H1 (cell line): ENCODE data around the gene UBN2. TPM values are rescaled to one million over a fixed set of nuclear protein-coding genes. Genes with fewer than 3 reads are reported as not detected.

Experiments
- CTCF ChIA-PET: fragments of 300-600 bp; sonication (Branson Sonifier 250); formaldehyde crosslinking; loops from one replicate; lab custom pipeline; 2021; ENCODE audit not compliant: partially characterized antibody; lab: Charles Lee
- POLR2A ChIA-PET: fragments of 300-600 bp; sonication (Branson Sonifier 250); formaldehyde crosslinking; loops from one replicate; lab custom pipeline; 2021; ENCODE audit warnings: inconsistent platforms; ENCODE audit not compliant: partially characterized antibody; lab: Charles Lee
- DNase-seq, 2 experiments: peaks; one replicate each; pipeline versions ENCODE4 v3.0.0 to v3.0.0-alpha.2; 2010 to 2022; ENCODE audit warnings: low spot score in 2 of 2, low read depth in 1 of 2, mixed read lengths in 1 of 2
- FAIRE-seq: peaks from 2 replicates; lab custom pipeline; 2011; peaks lifted over from hg19 to GRCh38; lab: Jason Lieb, UNC
- H2AFZ ChIP-seq: 2 replicates; pipeline ENCODE4 v1.8.1; 2012; ENCODE audit warnings: low read length, inconsistent platforms
- H2AK5ac ChIP-seq: 2 replicates; pipeline ENCODE4 v1.6.1; 2013; ENCODE audit warnings: low read depth, low read length
- H2BK120ac ChIP-seq: replicated peaks from 2 replicates; pipeline ENCODE3; 2013; ENCODE audit warnings: low read depth, low read length, inconsistent platforms
- H2BK12ac ChIP-seq: 2 replicates; pipeline ENCODE4 v1.6.1; 2013; ENCODE audit warnings: low read depth, low read length
- H2BK15ac ChIP-seq: 2 replicates; pipeline ENCODE4 v1.6.1; 2013; ENCODE audit warnings: low read length
- H2BK20ac ChIP-seq: 2 replicates; pipeline ENCODE4 v1.6.1; 2013; ENCODE audit warnings: low read length
- H2BK5ac ChIP-seq: 2 replicates; pipeline ENCODE4 v1.6.1; 2013; ENCODE audit warnings: low read depth, low read length
- H3K14ac ChIP-seq: 2 replicates; pipeline ENCODE4 v1.6.1; 2013; ENCODE audit warnings: inconsistent platforms; ENCODE audit not compliant: insufficient read length
- H3K18ac ChIP-seq: 2 replicates; pipeline ENCODE4 v1.6.1; 2013; ENCODE audit warnings: low read length; ENCODE audit errors: extremely low read depth
- H3K23ac ChIP-seq: 2 replicates; pipeline ENCODE4 v1.6.1; 2013; ENCODE audit warnings: inconsistent platforms; ENCODE audit not compliant: insufficient read length
- H3K23me2 ChIP-seq: 2 replicates; pipeline ENCODE4 v1.6.1; 2013; ENCODE audit warnings: low read depth, low read length
- H3K27ac ChIP-seq: 2 replicates; pipeline ENCODE4 v1.6.1; 2011; ENCODE audit warnings: low read depth, low read length, inconsistent platforms
- H3K27me3 ChIP-seq, 4 experiments: replicated peaks in 1 of 4; 1 replicate in 1 of 4; 2 replicates in 3 of 4; pipeline versions ENCODE4 v1.6.1 to v1.8.1; 2011 to 2013; ENCODE audit warnings: low read length in 3 of 4, mild to moderate bottlenecking in 3 of 4, inconsistent platforms in 2 of 4, mixed read lengths in 2 of 4, moderate library complexity in 1 of 4; ENCODE audit not compliant: control insufficient read depth in 3 of 4, insufficient read depth in 3 of 4; ENCODE audit errors: extremely low read depth in 1 of 4
- H3K36me3 ChIP-seq, 4 experiments: 2 replicates each; pipeline versions ENCODE4 v1.6.1 to v1.8.1; 2011 to 2013; ENCODE audit warnings: mild to moderate bottlenecking in 4 of 4, low read length in 3 of 4, moderate library complexity in 2 of 4, control low read depth in 1 of 4, inconsistent platforms in 1 of 4; ENCODE audit not compliant: insufficient read depth in 4 of 4, control insufficient read depth in 2 of 4
- H3K4ac ChIP-seq: replicated peaks from 2 replicates; pipeline ENCODE3; 2013; ENCODE audit warnings: low read length, low read depth, mixed read lengths, inconsistent platforms; ENCODE audit not compliant: insufficient read length
- H3K4me1 ChIP-seq, 4 experiments: replicated peaks in 1 of 4; 1 replicate in 1 of 4; 2 replicates in 3 of 4; pipeline versions ENCODE4 v1.6.1 to v1.8.1; 2011 to 2013; ENCODE audit warnings: low read length in 3 of 4, inconsistent platforms in 2 of 4, mixed read lengths in 1 of 4; ENCODE audit not compliant: insufficient read depth in 4 of 4, control insufficient read depth in 3 of 4
- H3K4me2 ChIP-seq, 2 experiments: 2 replicates each; pipeline versions ENCODE4 v1.6.1 to v1.8.1; 2011 to 2013; ENCODE audit warnings: low read depth in 2 of 2, low read length in 2 of 2, control low read depth in 1 of 2, inconsistent platforms in 1 of 2, mild to moderate bottlenecking in 1 of 2; ENCODE audit not compliant: insufficient read depth in 1 of 2
- H3K4me3 ChIP-seq, 4 experiments: fragments of 200-600, 300-600 bp in 1 of 4; sonication (generic), shearing (Covaris generic), sonication (Bioruptor Twin) in 1 of 4; 2 replicates each; pipeline versions ENCODE4 v1.5.1 to v1.8.1; 2011 to 2016; ENCODE audit warnings: low read length in 4 of 4, low read depth in 3 of 4, control low read depth in 2 of 4, inconsistent platforms in 2 of 4, mild to moderate bottlenecking in 2 of 4, mixed read lengths in 1 of 4, moderate library complexity in 1 of 4; ENCODE audit not compliant: insufficient read depth in 2 of 4; ENCODE audit errors: extremely low read depth in 1 of 4
- H3K56ac ChIP-seq: replicated peaks from 2 replicates; pipeline ENCODE3; 2013; ENCODE audit warnings: low read depth, mild to moderate bottlenecking, mixed read lengths, low read length, inconsistent platforms; ENCODE audit not compliant: insufficient read length
- H3K79me1 ChIP-seq: 2 replicates; pipeline ENCODE4 v1.6.1; 2013; ENCODE audit warnings: low read depth, low read length, control low read depth
- H3K79me2 ChIP-seq, 2 experiments: 2 replicates each; pipeline versions ENCODE4 v1.6.1 to v1.8.1; 2012 to 2013; ENCODE audit warnings: low read length in 2 of 2, mild to moderate bottlenecking in 2 of 2, inconsistent platforms in 1 of 2; ENCODE audit not compliant: insufficient read depth in 2 of 2, control insufficient read depth in 1 of 2
- H3K9ac ChIP-seq, 4 experiments: replicated peaks in 1 of 4; 1 replicate in 1 of 4; 2 replicates in 3 of 4; pipeline versions ENCODE4 v1.6.1 to v1.8.1; 2011 to 2013; ENCODE audit warnings: low read depth in 3 of 4, low read length in 3 of 4, control low read depth in 2 of 4, mild to moderate bottlenecking in 2 of 4, moderate library complexity in 2 of 4, inconsistent platforms in 1 of 4; ENCODE audit errors: extremely low read depth in 1 of 4
- H3K9me3 ChIP-seq, 2 experiments: 2 replicates each; pipeline versions ENCODE4 v1.6.1 to v1.8.1; 2012 to 2013; ENCODE audit warnings: mild to moderate bottlenecking in 2 of 2, moderate library complexity in 2 of 2, control low read depth in 1 of 2, inconsistent platforms in 1 of 2, low read depth in 1 of 2, low read length in 1 of 2, mixed read lengths in 1 of 2; ENCODE audit not compliant: insufficient read depth in 2 of 2
- H4K20me1 ChIP-seq, 2 experiments: replicated peaks in 1 of 2; 2 replicates each; pipeline versions ENCODE3 to v1.8.1; 2011 to 2013; ENCODE audit warnings: inconsistent platforms in 2 of 2, low read length in 2 of 2, mild to moderate bottlenecking in 1 of 2; ENCODE audit not compliant: insufficient read depth in 2 of 2, control insufficient read depth in 1 of 2
- H4K5ac ChIP-seq: 2 replicates; pipeline ENCODE4 v1.6.1; 2013; ENCODE audit warnings: low read length, low read depth, mixed read lengths, inconsistent platforms; ENCODE audit not compliant: insufficient read length
- H4K8ac ChIP-seq: 2 replicates; pipeline ENCODE4 v1.8.0; 2013; ENCODE audit warnings: mild to moderate bottlenecking, moderate library complexity, low read length, inconsistent platforms; ENCODE audit not compliant: insufficient read depth; ENCODE audit errors: extremely low read depth
- H4K91ac ChIP-seq: replicated peaks from 2 replicates; pipeline ENCODE3; 2013; ENCODE audit warnings: low read length, mixed read lengths, inconsistent platforms; ENCODE audit not compliant: insufficient read length
- ASH2L ChIP-seq: fragments of 200-600, 300-600 bp; sonication (generic); IDR thresholded peaks from one replicate; pipeline ENCODE4 v1.7.1; 2017; ENCODE audit warnings: low read length
- EZH2 ChIP-seq: fragments of 200-600 bp; sonication (generic); IDR thresholded peaks from 2 replicates; pipeline ENCODE4 v1.7.1; 2012; ENCODE audit warnings: low read depth, mild to moderate bottlenecking, moderate library complexity, low read length, inconsistent platforms; ENCODE audit not compliant: severe bottlenecking
- GABPA ChIP-seq: IDR thresholded peaks from 2 replicates; pipeline ENCODE4 v1.6.1; 2011; ENCODE audit warnings: mild to moderate bottlenecking, low read length, moderate library complexity, borderline replicate concordance; ENCODE audit not compliant: insufficient read depth
- GTF2F1 ChIP-seq: IDR thresholded peaks from 2 replicates; pipeline ENCODE4 v1.6.1; 2012; ENCODE audit warnings: low read depth, low read length, improper control_type of control experiment, borderline replicate concordance
- KDM1A ChIP-seq: fragments of 200-600, 300-600 bp; sonication (generic); IDR thresholded peaks from 2 replicates; pipeline ENCODE4 v1.7.1; 2016; ENCODE audit warnings: mild to moderate bottlenecking, low read length, borderline replicate concordance
- PHF8 ChIP-seq: fragments of 200-600 bp; sonication (generic); conservative IDR thresholded peaks from 2 replicates; pipeline ENCODE4 v1.7.1; 2012; ENCODE audit warnings: low read depth, mild to moderate bottlenecking, inconsistent platforms, low read length, moderate library complexity
- TBP ChIP-seq: IDR thresholded peaks from 2 replicates; pipeline ENCODE4 v1.6.1; 2011; ENCODE audit warnings: low read depth, low read length, improper control_type of control experiment
- TEAD4 ChIP-seq: IDR thresholded peaks from 2 replicates; pipeline ENCODE4 v1.6.1; 2012; ENCODE audit warnings: low read depth, low read length, inconsistent platforms, mixed read lengths
- WGBS, 2 experiments: shearing (Covaris generic) in 1 of 2; methylation state at CpG; one replicate each; pipeline versions ENCODE4 v1.1.6 to v1.1.7; 2013 to 2015; ENCODE audit warnings: low lambda C conversion rate in 2 of 2, mixed read lengths in 2 of 2, inconsistent platforms in 1 of 2, low coverage in 1 of 2, missing lambda C conversion rate in 1 of 2; ENCODE audit not compliant: insufficient replicate concordance in 2 of 2, insufficient coverage in 1 of 2, insufficient read length in 1 of 2; ENCODE audit errors: extremely low coverage in 1 of 2, missing lambda C conversion rate in 1 of 2; 5-methylcytosine and 5-hydroxymethylcytosine counted together
- polyA plus RNA-seq, 7 experiments: library from polyadenylated mRNA; depleted of rRNA in 3 of 7; stranded (reverse) in 5 of 7; unstranded in 2 of 7; fragments of >200 nt in 5 of 7; fragments of 200-250 nt in 2 of 7; gene quantifications; 1 replicate in 5 of 7; 2 replicates in 1 of 7; 4 replicates in 1 of 7; pipeline versions ENCODE4 v1.2.1 to v1.2.3, GENCODE V29; 2011 to 2013; ENCODE audit warnings: missing spikeins in 2 of 7, mixed read lengths in 2 of 7
- total RNA-seq: library from RNA; stranded (reverse); fragmentation: NEBNext Ultra II Directional; extraction: Animal tissue kit (Norgen Biotek cat#: 25700); gene quantifications from 2 replicates; pipeline ENCODE4 v1.2.1, GENCODE V29; 2021

The UBN2 gene
- total and polyA plus RNA-seq, 2 of the 8 experiments (the other 6 are each of a cell fraction or from before 2014, with no cell fraction given), result 4.1 to 39.6 TPM

- CTCF ChIA-PET, result interaction anchor here (0.6 kb wide), 2 partner anchors 67 to 171 kb away, joined by 3 read pairs; no protein-coding TSS in a partner anchor
- H3K4me1 ChIP-seq, result peaks cover 0 to 5% (median 2%) of the 10 kb centered on the region in 4 experiments; a peak in 4 of 7 replicates
- no peak for TF ChIP-seq TEAD4
- TF ChIP-seq GABPA, result no peak
- TF ChIP-seq TBP, result no peak
- no peak for TF ChIP-seq PHF8
- no peak for TF ChIP-seq EZH2
- TF ChIP-seq KDM1A, result no peak
- no peak for TF ChIP-seq GTF2F1
- no peak for TF ChIP-seq ASH2L
These were observed 124.3 kb downstream of the UBN2 start for GRCh38 chr7:139355320-139355719.

More at GRCh38 chr7:139355320-139355719, 124.3 kb downstream of the UBN2 start:
- Histone ChIP-seq H3K23ac (no peak overlapping the region), H3K4ac (no peak overlapping the region), H4K20me1 (no peaks in the 10 kb centered on the region), H3K9me3 (no peaks in the 10 kb centered on the region), H3K23me2 (no peaks in the 10 kb centered on the region; the same call in 1 of the 2 replicates), H2BK15ac (no peak overlapping the region), H3K14ac (no peak overlapping the region), H4K8ac (no peak overlapping the region), H3K56ac (no peak overlapping the region), H3K79me2 (no peaks in the 10 kb centered on the region), H2AFZ (no peak overlapping the region), H2BK20ac (no peak overlapping the region), H3K9ac (no peak overlapping the region), H2BK120ac (no peak overlapping the region), H3K79me1 (no peaks in the 10 kb centered on the region), H3K18ac (no peak overlapping the region), H2AK5ac (no peak overlapping the region), H3K27me3 (no peaks in the 10 kb centered on the region), H3K36me3 (no peaks in the 10 kb centered on the region; a peak in 1 of 8 replicates), H3K4me2 (no peak overlapping the region), H2BK5ac (no peak overlapping the region), H2BK12ac (no peak overlapping the region), H4K5ac (no peak overlapping the region), H4K91ac (no peak overlapping the region), H3K27ac (no peak overlapping the region), H3K4me3 (no peak overlapping the region)
- POLR2A ChIA-PET, result interaction anchor here (0.6 to 1.7 kb wide), 4 partner anchors 10 to 301 kb away, joined by 3 to 7 read pairs (median 4); no protein-coding TSS in a partner anchor
- FAIRE-seq (no peak), DNase-seq (no peak)
- 100% methylated on average over 1 of the region's 1 CpG; no CpG with 5 or more reads in 1 of the 2 experiments for WGBS, 2 experiments
